ENCODE measurements around the gene IGFL3.

GRCh38 chr19:46076031-46076880, 48.2 kb downstream of the IGFL3 start:
- TF ChIP-seq CTCF (IDR thresholded peaks at IDR 0.05; ENCODE audit: poor library complexity) (no peak), EZH2 (IDR thresholded peaks at IDR 0.05; ENCODE audit: borderline replicate concordance) (no peak)

Data from hepatocyte (in vitro differentiated cells).